GM08714 (cell line): ENCODE results near the gene NPPA.

Experiments
- H3K4me3 ChIP-seq: fragments of 200-500 bp; sonication (Bioruptor generic); 2 replicates; pipeline ENCODE4 v1.5.1; 2014; ENCODE audit warnings: mild to moderate bottlenecking, low read length, inconsistent platforms
- ZNF274 ChIP-seq: IDR thresholded peaks from 2 replicates; pipeline ENCODE4 v1.6.1; 2012; ENCODE audit warnings: mild to moderate bottlenecking, low read depth, low read length

The NPPA gene

GRCh38 chr1:11860083-11860482 lies 12.5 kb upstream of the NPPA start:
- no peak overlapping the region for H3K4me3 ChIP-seq
- no peak for TF ChIP-seq ZNF274

DNA sequence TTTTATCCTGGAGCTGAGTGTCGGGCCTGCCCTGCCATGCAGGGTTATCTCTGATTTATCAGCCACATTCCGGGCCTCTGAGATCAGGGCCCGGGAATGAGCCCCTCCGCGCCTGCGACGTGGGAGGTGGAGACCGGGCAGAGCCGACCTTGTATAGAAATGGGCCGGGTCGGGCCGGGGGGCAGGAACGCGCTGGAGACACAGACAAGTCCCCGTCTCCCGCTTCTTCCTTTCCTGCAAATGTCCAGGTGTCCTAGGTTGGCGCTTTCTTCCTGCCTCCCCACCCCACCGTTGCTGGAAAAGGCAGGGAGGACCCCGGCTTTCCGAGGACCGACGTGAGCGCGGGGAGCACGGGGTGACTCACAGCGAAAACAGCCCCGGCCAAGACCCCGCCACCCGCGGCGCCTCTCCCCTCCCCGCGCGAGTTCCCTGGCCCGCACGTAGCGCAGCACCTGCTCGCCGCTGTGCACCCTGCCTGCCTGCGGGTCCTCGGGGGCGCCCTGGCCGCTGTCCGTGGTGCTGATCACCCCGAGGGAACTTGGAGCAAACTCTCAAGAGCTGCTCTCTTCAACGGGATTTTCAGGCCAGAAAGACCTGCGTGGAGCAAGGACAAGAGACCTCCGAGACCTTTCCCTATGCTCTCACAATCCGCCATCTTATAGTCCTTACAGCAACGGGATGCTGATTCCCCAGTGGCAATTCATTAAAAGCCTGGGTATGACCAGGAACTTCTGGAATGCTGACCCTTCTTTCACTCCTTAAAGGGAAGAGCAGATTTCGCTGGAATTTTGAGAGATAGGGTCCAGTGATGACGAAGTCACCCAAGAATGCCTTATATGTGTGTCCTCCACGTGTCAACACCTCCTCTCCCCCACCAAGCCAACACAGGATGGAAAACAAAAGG lies 11.6 kb upstream of the NPPA start:
- TF ChIP-seq ZNF274 = no peak
- H3K4me3 ChIP-seq = no peak overlapping the region

GRCh38 chr1:11858613-11858967 lies 11.0 kb upstream of the NPPA start, which contains the start of gene NPPB:
Gene NPPB, minus strand, starts transcription at chr1:11858945. Its CDS starts 112 bp downstream, at chr1:11858833.
- TF ChIP-seq ZNF274 = no peak
- no peak within 1 kb of the TSS for H3K4me3 ChIP-seq

GRCh38 chr1:11858158-11858557 lies 10.6 kb upstream of the NPPA start:
- TF ChIP-seq ZNF274 = no peak
- no peak overlapping the region for H3K4me3 ChIP-seq

DNA sequence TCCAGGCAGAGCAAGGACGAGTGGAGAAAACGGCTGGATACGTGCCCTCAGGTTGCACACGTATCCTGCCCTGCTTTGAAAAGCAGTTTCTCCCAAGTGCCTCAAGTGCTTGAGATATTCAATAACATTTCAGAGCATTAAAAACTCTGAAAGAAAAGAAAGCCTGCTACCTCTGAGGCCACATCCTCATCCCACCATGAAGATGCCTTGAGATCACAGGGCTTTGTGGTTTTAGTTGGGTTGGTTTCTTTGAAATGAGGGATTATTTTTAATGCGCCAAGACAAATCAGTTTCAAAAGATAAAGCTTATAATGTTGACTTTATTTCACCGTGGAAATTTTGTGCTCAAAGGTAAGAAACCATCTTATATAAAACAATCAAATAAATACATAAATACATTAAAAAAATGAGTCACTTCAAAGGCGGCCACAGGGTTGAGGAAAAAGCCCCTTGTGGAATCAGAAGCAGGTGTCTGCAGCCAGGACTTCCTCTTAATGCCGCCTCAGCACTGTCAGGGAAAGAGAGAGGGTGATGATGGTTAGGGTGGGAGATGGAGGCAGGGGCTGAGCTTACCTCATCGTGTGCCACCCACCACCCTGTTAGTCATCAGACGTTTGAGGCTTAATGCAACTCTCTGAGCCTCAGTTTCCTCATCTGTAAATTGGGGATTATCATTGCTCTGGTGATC lies 9.7 kb upstream of the NPPA start:
- TF ChIP-seq ZNF274 = no peak
- no peak overlapping the region for H3K4me3 ChIP-seq

GRCh38 chr1:11856698-11857097 lies 9.1 kb upstream of the NPPA start:
- no peak for TF ChIP-seq ZNF274

DNA sequence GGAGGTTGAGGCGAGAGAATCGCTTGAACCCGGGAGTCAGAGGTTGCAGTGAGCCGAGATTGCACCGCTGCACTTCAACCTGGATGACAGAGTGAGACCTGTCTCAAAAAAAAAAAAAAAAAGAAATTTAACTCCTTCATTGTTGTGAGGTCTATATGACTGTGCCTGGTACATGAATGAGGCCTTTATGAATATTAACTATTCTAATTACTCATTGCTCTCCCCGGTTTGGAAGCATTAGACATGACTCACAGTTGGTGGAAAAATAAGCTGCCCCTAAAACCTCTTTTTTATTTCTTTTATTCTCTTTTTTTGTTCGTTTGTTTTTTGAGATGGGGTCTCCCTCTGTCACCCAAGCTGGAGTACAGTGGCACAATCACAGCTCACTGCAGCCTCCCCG lies 7.8 kb upstream of the NPPA start:
- no peak overlapping the region for H3K4me3 ChIP-seq
- TF ChIP-seq ZNF274 = no peak

More at GRCh38 chr1:11856698-11857097, 9.1 kb upstream of the NPPA start:
- H3K4me3 ChIP-seq = no peak overlapping the region

DNA sequence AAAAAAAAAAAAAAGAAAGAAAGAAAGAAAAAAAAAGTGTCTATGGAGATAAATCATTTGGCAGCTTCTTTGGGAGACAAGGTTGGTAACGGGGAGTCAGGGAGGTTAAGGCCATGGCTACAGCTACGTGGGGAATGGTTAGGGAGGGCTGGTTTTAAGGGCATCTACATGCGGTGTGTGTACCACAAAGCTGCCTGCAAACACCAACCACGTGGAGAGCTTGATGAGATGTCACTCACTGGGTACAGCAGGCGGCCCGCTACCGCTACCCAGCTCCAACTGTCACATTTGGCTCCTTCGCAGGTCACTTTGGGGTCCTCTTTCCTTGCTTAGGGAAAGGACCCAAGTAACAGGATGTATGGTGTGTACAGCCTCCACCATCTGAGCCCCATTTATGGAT lies 6.9 kb upstream of the NPPA start:
- H3K4me3 ChIP-seq = no peak overlapping the region
- no peak for TF ChIP-seq ZNF274

GRCh38 chr1:11851180-11851579 lies 3.6 kb upstream of the NPPA start:
- H3K4me3 ChIP-seq = no peak overlapping the region
- no peak for TF ChIP-seq ZNF274

- TF ChIP-seq ZNF274 = no peak
- no peak overlapping the region for H3K4me3 ChIP-seq
Observed at GRCh38 chr1:11850156-11850555, 2.6 kb upstream of the NPPA start.

- TF ChIP-seq ZNF274 = no peak
- no peak overlapping the region for H3K4me3 ChIP-seq
Observed at GRCh38 chr1:11848373-11848700, 754 bp upstream of the NPPA start.

DNA sequence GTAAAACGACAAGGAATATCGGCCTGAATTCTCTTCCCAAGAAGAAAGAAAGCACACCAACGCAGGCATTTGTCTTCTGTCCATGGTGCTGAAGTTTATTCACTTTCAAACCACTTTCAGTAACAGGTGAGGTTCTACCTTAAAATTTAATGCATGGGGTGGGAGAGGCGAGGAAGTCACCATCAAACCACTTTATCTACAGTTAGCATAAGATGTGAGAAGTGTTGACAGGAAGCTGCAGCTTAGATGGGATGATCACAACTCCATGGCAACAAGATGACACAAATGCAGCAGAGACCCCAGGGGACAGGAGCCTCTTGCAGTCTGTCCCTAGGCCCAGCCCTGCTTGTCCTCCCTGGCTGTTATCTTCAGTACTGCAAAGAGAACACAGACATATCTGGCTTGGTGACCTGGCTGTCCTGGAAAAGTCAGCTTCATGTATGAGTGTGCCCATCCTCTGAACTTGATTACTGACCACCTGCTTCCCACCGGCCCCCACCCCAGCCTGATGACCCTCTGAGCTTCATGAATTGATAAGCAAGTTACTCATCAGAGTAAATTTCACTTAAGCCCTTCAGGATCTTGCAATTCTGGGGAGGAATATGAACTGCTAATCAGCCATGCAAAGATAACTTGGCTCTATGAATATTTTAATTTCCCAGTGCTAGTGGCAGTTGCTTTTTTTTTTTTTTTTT lies 1.8 kb downstream of the NPPA start:
- no peak overlapping the region for H3K4me3 ChIP-seq
- no peak for TF ChIP-seq ZNF274

DNA sequence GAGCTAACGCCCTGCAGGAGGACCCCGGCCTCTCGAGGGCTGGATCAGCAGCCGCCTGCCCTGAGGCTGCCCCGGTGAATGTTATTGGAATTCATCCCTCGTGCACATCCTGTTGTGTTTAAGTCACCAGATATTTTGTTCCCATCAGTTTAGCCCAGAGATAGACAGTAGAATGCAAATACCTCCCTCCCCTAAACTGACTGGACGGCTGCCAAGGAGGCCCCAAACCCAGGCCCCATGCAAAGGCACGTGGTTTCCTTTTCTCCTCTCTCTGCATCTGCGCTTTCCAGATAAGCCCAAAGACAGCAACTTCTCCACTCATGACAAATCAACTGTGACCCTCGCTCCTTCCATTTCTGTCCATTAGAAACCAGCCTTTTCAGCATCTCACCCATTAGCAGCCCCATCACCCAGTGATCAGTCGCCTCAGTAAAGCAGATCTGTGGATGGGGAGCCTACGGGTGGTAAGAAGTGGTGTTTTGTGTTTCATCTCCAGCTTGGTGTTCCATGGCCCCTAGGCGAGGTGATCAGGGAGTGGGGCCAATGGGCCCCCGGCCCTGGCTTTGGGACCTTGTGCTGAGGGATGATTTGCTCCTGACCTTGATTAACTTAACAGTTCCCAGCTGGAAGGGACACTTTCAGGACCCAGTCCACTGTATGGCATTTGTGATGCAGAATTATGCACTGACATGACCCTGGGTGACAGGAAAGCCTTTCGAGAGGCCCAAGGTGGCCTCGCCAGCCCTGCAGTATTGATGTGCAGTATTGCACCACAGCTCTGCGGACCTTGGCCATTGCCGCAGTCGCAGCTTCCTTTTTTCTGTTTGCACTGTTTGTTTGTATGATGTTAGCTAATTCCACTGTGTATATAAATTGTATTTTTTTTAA lies 5.2 kb downstream of the NPPA start:
- H3K4me3 ChIP-seq = no peak overlapping the region
- TF ChIP-seq ZNF274 = no peak
